A549 (cell line): ENCODE data around the gene FKBP15. TPM values are rescaled to one million over a fixed set of nuclear protein-coding genes. Genes with fewer than 3 reads are reported as not detected.

ENCODE experiments used
- ATAC-seq, 2 experiments: fragments of 200-7000 bp in 1 of 2; fragments of >200 bp in 1 of 2; cut with Nextera tagmentation in 1 of 2; cut with Tn5 transposase in 1 of 2; 3 replicates each; pipeline versions ENCODE4 v1.8.0 to v1.9.1; 2018 to 2020; ENCODE audit warnings: mild to moderate bottlenecking in 1 of 2, moderate library complexity in 1 of 2
- CTCF ChIA-PET: fragments of 300-600 bp; sonication (Branson Sonifier 250); formaldehyde crosslinking; extraction: SDS; loops from one replicate; lab custom pipeline; 2021; ENCODE audit warnings: antibody characterized with exemption, inconsistent platforms; lab: Yijun Ruan, JAX
- POLR2A ChIA-PET: fragments of 350-600 bp; formaldehyde crosslinking; extraction: SDS; loops from one replicate; lab custom pipeline; 2021; ENCODE audit warnings: antibody characterized with exemption, inconsistent platforms; lab: Yijun Ruan, JAX
- DNase-seq, 2 experiments: peaks; one replicate each; pipeline versions ENCODE4 v3.0.0 to v3.0.0-alpha.2; 2011 to 2016; ENCODE audit warnings: low read depth in 1 of 2, low spot score in 1 of 2
- FAIRE-seq: peaks from 2 replicates; lab custom pipeline; 2011; peaks lifted over from hg19 to GRCh38; lab: Jason Lieb, UNC
- H3K27ac ChIP-seq, 2 experiments: fragments of >200 bp; sonication (Bioruptor Twin); formaldehyde crosslinking; 3 replicates each; pipeline ENCODE4 v1.5.1; 2016 to 2017
- H3K4me1 ChIP-seq: fragments of >200 bp; sonication (Bioruptor Twin); formaldehyde crosslinking; 3 replicates; pipeline ENCODE4 v1.6.1; 2016
- H3K4me2 ChIP-seq: fragments of >200 bp; sonication (Bioruptor Twin); formaldehyde crosslinking; 3 replicates; pipeline ENCODE4 v1.6.1; 2016
- H3K4me3 ChIP-seq: fragments of >200 bp; sonication (Bioruptor Twin); formaldehyde crosslinking; 3 replicates; pipeline ENCODE4 v1.5.1; 2016
- H3K9me3 ChIP-seq: fragments of >200 bp; sonication (Bioruptor Twin); formaldehyde crosslinking; 3 replicates; pipeline ENCODE4 v1.6.1; 2016
- BCL3 ChIP-seq: fragments of >200 bp; sonication (Bioruptor Twin); formaldehyde crosslinking; IDR thresholded peaks from 3 replicates; pipeline ENCODE4 v1.6.1; 2016
- CBX2 ChIP-seq: fragments of 200-600 bp; sonication (generic); IDR thresholded peaks from 2 replicates; pipeline ENCODE4 v1.6.1; 2016; ENCODE audit warnings: low read depth, mild to moderate bottlenecking, borderline replicate concordance
- CHD4 ChIP-seq: fragments of 200-600 bp; sonication (generic); IDR thresholded peaks from 2 replicates; pipeline ENCODE4 v1.6.1; 2016; ENCODE audit warnings: antibody characterized with exemption, mild to moderate bottlenecking, borderline replicate concordance
- CTCF ChIP-seq: fragments of >200 bp; sonication (Bioruptor Twin); formaldehyde crosslinking; IDR thresholded peaks from 3 replicates; pipeline ENCODE4 v1.5.1; 2016
- E2F6 ChIP-seq: IDR thresholded peaks from 2 replicates; pipeline ENCODE4 v1.6.1; 2012; ENCODE audit warnings: low read depth, borderline replicate concordance
- EHF ChIP-seq: fragments of 250-450 bp; sonication (Bioruptor Pico); IDR thresholded peaks from 2 replicates; pipeline ENCODE4 v1.5.0; 2020; ENCODE audit warnings: mild to moderate bottlenecking
- EHMT2 ChIP-seq: fragments of 200-600 bp; sonication (generic); IDR thresholded peaks from 2 replicates; pipeline ENCODE4 v1.6.1; 2016; ENCODE audit warnings: antibody characterized with exemption, low read depth, mild to moderate bottlenecking, moderate library complexity
- ESRRA ChIP-seq: fragments of 150-350 bp; IDR thresholded peaks from 2 replicates; pipeline ENCODE4 v1.6.1; 2014; ENCODE audit warnings: mild to moderate bottlenecking, low read length, borderline replicate concordance
- HDAC2 ChIP-seq: fragments of 200-600 bp; sonication (generic); IDR thresholded peaks from 2 replicates; pipeline ENCODE4 v1.6.1; 2016
- HOXB13 ChIP-seq: fragments of 250-450 bp; sonication (Bioruptor Pico); IDR thresholded peaks from 2 replicates; pipeline ENCODE4 v1.5.0; 2020; ENCODE audit warnings: low read depth, mild to moderate bottlenecking, moderate library complexity
- HOXB5 ChIP-seq: fragments of 250-450 bp; sonication (Bioruptor Pico); IDR thresholded peaks from 2 replicates; pipeline ENCODE4 v1.5.0; 2020; ENCODE audit warnings: mild to moderate bottlenecking, moderate library complexity
- JUN ChIP-seq, 2 experiments: fragments of >200 bp; sonication (Bioruptor Twin); formaldehyde crosslinking; IDR thresholded peaks; 2 replicates in 1 of 2; 3 replicates in 1 of 2; pipeline ENCODE4 v1.6.1; 2016 to 2017
- KDM5A ChIP-seq: fragments of 200-600 bp; sonication (generic); IDR thresholded peaks from 2 replicates; pipeline ENCODE4 v1.6.1; 2016; ENCODE audit warnings: antibody characterized with exemption, mild to moderate bottlenecking
- MAFK ChIP-seq: fragments of 450-650 bp; IDR thresholded peaks from 2 replicates; pipeline ENCODE4 v1.6.1; 2014; ENCODE audit not compliant: partially characterized antibody
- NFE2L2 ChIP-seq: fragments of 150-350 bp; conservative IDR thresholded peaks from 2 replicates; pipeline ENCODE4 v1.6.1; 2014; ENCODE audit warnings: low read length
- POLR2AphosphoS2 ChIP-seq: conservative IDR thresholded peaks from 2 replicates; pipeline ENCODE4 v1.6.1; 2012; ENCODE audit warnings: low read length, improper control_type of control experiment, inconsistent platforms
- RAD21 ChIP-seq, 2 experiments: fragments of >200 bp in 1 of 2; sonication (Bioruptor Twin) in 1 of 2; formaldehyde crosslinking in 1 of 2; IDR thresholded peaks in 1 of 2; conservative IDR thresholded peaks in 1 of 2; 2 replicates in 1 of 2; 3 replicates in 1 of 2; pipeline ENCODE4 v1.6.1; 2012 to 2018; ENCODE audit warnings: inconsistent platforms in 1 of 2
- RARB ChIP-seq: fragments of 250-450 bp; sonication (Bioruptor Pico); IDR thresholded peaks from 2 replicates; pipeline ENCODE4 v1.8.0; 2021; ENCODE audit warnings: mild to moderate bottlenecking, moderate library complexity
- USF2 ChIP-seq: fragments of 450-650 bp; IDR thresholded peaks from 2 replicates; pipeline ENCODE4 v1.6.1; 2014; ENCODE audit warnings: antibody characterized with exemption
- WGBS: methylation state at CpG from one replicate; pipeline ENCODE4 v1.1.6; 2017; ENCODE audit errors: missing lambda C conversion rate; 5-methylcytosine and 5-hydroxymethylcytosine counted together
- polyA plus RNA-seq, 4 experiments: library from polyadenylated mRNA; depleted of rRNA in 3 of 4; stranded (reverse); fragments of >200 nt; fragmentation: RNase III in 1 of 4; extraction: RNeasy Plus Mini Kit Qiagen cat#74134 plus additional on column Dnase treatment in 1 of 4; gene quantifications; 2 replicates in 3 of 4; 3 replicates in 1 of 4; pipeline ENCODE4 v1.2.3, GENCODE V29; 2011 to 2017

The FKBP15 gene
- polyA plus RNA-seq, 2 of the 4 experiments (the other 2 are of a cell fraction) = 14.1 to 26.0 TPM

GRCh38 chr9:113228130-113228665, 7.1 kb upstream of the FKBP15 start:
- no peaks in the 10 kb centered on the region for H3K9me3 ChIP-seq
- H3K4me2 ChIP-seq = no peak overlapping the region
- ChIA-PET POLR2A (no interaction called here), CTCF (interaction anchor here (1.0 to 1.4 kb wide), 2 partner anchors 12 to 55 kb away, joined by 3 read pairs; no protein-coding TSS in a partner anchor)
- ATAC-seq (no peak), FAIRE-seq (no peak), DNase-seq (no peak)
- no peak overlapping the region for H3K4me3 ChIP-seq
- 79% methylated on average over 3 of the region's 3 CpGs for WGBS
- H3K4me1 ChIP-seq = peaks cover 4% of the 10 kb centered on the region; the same call in 1 of the 3 replicates
- no peak overlapping the region for H3K27ac ChIP-seq
- TF ChIP-seq NFE2L2 (no peak), MAFK (peak; percentile 12)

- peaks cover 11% of the 10 kb centered on the region; the same call in 2 of the 3 replicates for H3K4me1 ChIP-seq
- ATAC-seq = no peak
- no peak overlapping the region for H3K27ac ChIP-seq
- ChIA-PET POLR2A (no interaction called here), CTCF (interaction anchor here (1.4 kb wide), 1 partner anchor 13 kb away, joined by 3 read pairs; no protein-coding TSS in a partner anchor)
- WGBS = 0% methylated on average over 1 of the region's 1 CpG
- no peak for DNase-seq
- H3K9me3 ChIP-seq = no peaks in the 10 kb centered on the region
- H3K4me3 ChIP-seq = no peak overlapping the region
- no peak overlapping the region for H3K4me2 ChIP-seq
- TF ChIP-seq ESRRA = no peak
- no peak for TF ChIP-seq JUN (IDR thresholded peaks at IDR 0.05)
- no peak for FAIRE-seq
Observed at GRCh38 chr9:113227436-113227835, 6.4 kb upstream of the FKBP15 start.

GRCh38 chr9:113223963-113224362, 2.9 kb upstream of the FKBP15 start:
- no peak for DNase-seq
- POLR2A ChIA-PET = no interaction called here
- no peak overlapping the region for H3K27ac ChIP-seq
- TF ChIP-seq HDAC2 = no peak
- no peak for TF ChIP-seq RAD21 (conservative IDR thresholded peaks at IDR 0.05 in 1 of 2, IDR thresholded peaks at IDR 0.05 in 1 of 2)
- TF ChIP-seq E2F6 = no peak
- no peak for TF ChIP-seq HOXB13
- no peak for TF ChIP-seq HOXB5 (CRISPR knock-in tag)
- TF ChIP-seq USF2 = no peak
- TF ChIP-seq JUN (IDR thresholded peaks at IDR 0.05) = no peak
- no peak for TF ChIP-seq EHMT2
- no peak for TF ChIP-seq BCL3
- TF ChIP-seq CHD4 = no peak
- TF ChIP-seq POLR2AphosphoS2 = no peak
- TF ChIP-seq KDM5A = no peak
- no peak for TF ChIP-seq CBX2
- no peak for TF ChIP-seq RARB (CRISPR knock-in tag)
- TF ChIP-seq CTCF = no peak
- no peak for TF ChIP-seq EHF
- H3K4me3 ChIP-seq = no peak overlapping the region
- 88% methylated on average over 2 of the region's 2 CpGs for WGBS
- no peak overlapping the region for H3K4me2 ChIP-seq
- H3K9me3 ChIP-seq = no peaks in the 10 kb centered on the region
- peaks cover 26% of the 10 kb centered on the region for H3K4me1 ChIP-seq
- CTCF ChIA-PET = no interaction called here
- no peak for ATAC-seq
- no peak for FAIRE-seq
